ENCODE measurements around the gene IL22RA2. TPM values are rescaled to one million over a fixed set of nuclear protein-coding genes. Genes with fewer than 3 reads are reported as not detected.
"Not testable (repeated sequence)": the region's sequence is repeated elsewhere in the genome, so short reads cannot be mapped to it uniquely, and the experiment has no call there.

The IL22RA2 gene, protein sequence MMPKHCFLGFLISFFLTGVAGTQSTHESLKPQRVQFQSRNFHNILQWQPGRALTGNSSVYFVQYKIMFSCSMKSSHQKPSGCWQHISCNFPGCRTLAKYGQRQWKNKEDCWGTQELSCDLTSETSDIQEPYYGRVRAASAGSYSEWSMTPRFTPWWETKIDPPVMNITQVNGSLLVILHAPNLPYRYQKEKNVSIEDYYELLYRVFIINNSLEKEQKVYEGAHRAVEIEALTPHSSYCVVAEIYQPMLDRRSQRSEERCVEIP
- polyA plus RNA-seq (ENCODE audit: insufficient read length in 4 of 4) = not detected

GRCh38 chr6:137173501-137173900, at the start of gene IL22RA2:
Gene IL22RA2, minus strand, starts transcription at chr6:137173644. Its CDS starts 11,895 bp downstream, at chr6:137161749.
- DNase-seq (ENCODE audit: low read depth in 4 of 4, low spot score in 3 of 4) = no peak

GRCh38 chr6:137222381-137222780, 48.9 kb upstream of the IL22RA2 start:
- peak in 1 of 4 donors; percentile 16 for DNase-seq (ENCODE audit: low read depth in 4 of 4, low spot score in 3 of 4)

DNA sequence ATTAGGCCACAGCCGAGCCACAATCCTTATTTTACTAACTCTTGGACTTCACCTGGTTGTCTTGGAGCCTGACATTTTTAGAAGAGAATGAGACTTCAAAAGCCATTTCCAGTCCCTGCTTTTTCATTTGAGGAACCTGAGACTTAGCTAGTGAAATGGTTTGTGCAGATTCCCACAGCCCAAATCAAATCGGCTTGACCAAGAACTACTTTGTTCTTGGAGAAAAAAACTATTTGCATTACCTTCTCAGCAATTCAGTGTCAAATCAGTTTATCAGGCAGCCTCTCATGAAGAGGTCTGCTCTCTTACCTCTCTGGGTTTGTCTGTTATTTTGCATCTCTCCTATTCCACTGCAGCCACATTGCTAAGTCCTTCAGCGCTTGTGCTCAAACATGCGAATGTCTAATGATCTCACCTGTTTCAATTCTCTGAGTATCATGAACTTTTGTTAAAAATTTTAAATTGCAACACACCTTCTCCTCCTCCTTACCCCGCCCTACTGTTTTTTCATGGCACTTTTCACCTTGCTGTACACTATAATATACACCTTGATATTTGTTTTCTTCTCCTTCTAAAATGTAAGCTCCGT, 46.3 kb upstream of the IL22RA2 start:
- DNase-seq (ENCODE audit: low read depth in 4 of 4, low spot score in 3 of 4) = no peak

- peak; percentile 83 to 91 (median 88) for DNase-seq (ENCODE audit: low read depth in 4 of 4, low spot score in 3 of 4)
These were observed 45.6 kb upstream of the IL22RA2 start, which contains the start of gene IFNGR1 for GRCh38 chr6:137218917-137219663. Gene IFNGR1, minus strand, starts transcription at chr6:137219385. Its CDS starts 58 bp downstream, at chr6:137219327.

- DNase-seq (ENCODE audit: low read depth in 4 of 4, low spot score in 3 of 4) = peak in 2 of 4 donors; percentile 16 to 26
These were observed 45.1 kb upstream of the IL22RA2 start for GRCh38 chr6:137218473-137218916.

GRCh38 chr6:137217801-137218472, 44.5 kb upstream of the IL22RA2 start:
- no peak for DNase-seq (ENCODE audit: low read depth in 4 of 4, low spot score in 3 of 4)

GRCh38 chr6:137216875-137217553, 43.6 kb upstream of the IL22RA2 start:
- no peak for DNase-seq (ENCODE audit: low read depth in 4 of 4, low spot score in 3 of 4)

- no peak for DNase-seq (ENCODE audit: low read depth in 4 of 4, low spot score in 3 of 4)
These were observed 42.7 kb upstream of the IL22RA2 start for GRCh38 chr6:137216106-137216505.

- DNase-seq (ENCODE audit: low read depth in 4 of 4, low spot score in 3 of 4) = not testable (repeated sequence)
These were observed 42.2 kb upstream of the IL22RA2 start for GRCh38 chr6:137215630-137216029.

GRCh38 chr6:137214931-137215330, 41.5 kb upstream of the IL22RA2 start:
- DNase-seq (ENCODE audit: low read depth in 4 of 4, low spot score in 3 of 4) = no peak

DNA sequence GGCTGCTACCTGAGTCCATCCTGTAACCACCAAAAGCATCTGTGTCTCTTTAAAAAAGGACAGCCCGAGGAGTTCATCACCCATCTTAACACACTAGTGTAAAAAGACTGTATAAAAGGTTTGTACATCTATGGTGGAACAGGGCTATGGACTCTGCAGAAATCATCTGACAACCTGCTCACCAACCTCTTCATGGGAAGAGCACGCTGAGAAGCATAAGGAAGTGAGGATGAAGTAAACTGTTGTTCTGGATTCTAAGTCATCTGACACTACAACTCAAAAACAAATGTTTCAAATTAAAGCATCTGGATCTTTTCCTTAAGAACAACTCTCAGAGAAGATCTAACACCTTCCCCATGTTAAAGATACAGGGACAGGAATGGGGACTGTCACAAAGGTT, 40.4 kb upstream of the IL22RA2 start:
- DNase-seq (ENCODE audit: low read depth in 4 of 4, low spot score in 3 of 4) = no peak

- no peak for DNase-seq (ENCODE audit: low read depth in 4 of 4, low spot score in 3 of 4)
These were observed 39.9 kb upstream of the IL22RA2 start for GRCh38 chr6:137213331-137213740.

DNA sequence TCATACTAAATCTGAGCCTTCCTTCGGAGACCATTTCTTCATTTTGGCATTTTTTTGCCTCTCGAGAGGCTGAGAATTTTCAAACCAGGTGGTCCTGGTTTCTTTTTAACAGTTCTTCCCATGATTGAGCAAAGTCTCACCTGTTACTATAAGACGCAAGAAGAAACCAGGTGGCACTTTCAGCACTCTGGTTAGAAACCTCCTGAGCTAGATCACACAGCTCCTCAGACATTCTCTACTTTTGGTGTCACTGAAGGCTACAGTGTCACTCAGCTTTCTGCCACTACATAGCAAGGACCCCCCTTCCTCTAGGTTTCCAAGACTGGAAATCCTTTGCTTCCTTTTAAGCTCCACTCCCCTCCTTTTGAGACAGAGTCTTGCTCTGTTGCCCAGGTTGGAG, 38.5 kb upstream of the IL22RA2 start:
- DNase-seq (ENCODE audit: low read depth in 4 of 4, low spot score in 3 of 4) = no peak

DNA sequence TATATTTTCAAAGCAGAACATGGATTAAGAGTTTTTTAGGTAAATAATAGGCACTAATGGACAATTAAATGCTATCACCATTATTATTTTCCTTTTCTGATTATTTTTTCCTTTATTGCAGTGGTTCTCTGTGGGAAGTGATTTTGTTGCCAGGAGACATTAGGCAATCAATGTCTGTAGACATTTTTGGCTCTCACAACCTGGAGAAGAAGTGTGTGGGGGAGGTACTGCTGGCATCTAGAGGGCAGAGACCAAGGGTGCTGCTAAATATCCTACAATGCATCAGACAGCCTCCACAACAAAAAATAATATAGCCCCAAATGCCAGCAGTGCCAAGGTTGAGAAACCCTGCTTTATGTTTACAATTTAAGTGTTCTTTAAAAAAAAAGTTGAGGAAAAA, 37.5 kb upstream of the IL22RA2 start:
- no peak for DNase-seq (ENCODE audit: low read depth in 4 of 4, low spot score in 3 of 4)

GRCh38 chr6:137208279-137208678, 34.8 kb upstream of the IL22RA2 start:
- no peak for DNase-seq (ENCODE audit: low read depth in 4 of 4, low spot score in 3 of 4)

DNA sequence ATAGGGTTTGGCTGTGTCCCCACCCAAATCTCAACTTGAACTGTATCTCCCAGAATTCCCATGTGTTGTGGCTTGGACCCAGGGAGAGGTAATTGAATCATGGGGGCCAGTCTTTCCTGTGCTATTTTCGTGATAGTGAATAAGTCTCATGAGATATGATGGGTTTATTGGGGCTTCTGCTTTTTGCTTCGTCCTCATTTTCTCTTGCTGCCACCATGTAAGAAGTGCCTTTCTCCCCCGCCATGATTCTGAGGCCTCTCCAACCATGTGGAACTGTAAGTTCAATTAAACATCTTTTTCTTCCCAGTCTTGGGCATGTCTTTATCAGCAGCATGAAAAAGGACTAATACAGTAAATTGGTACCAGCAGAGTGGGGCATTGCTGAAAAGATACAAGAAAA, 34.0 kb upstream of the IL22RA2 start:
- DNase-seq (ENCODE audit: low read depth in 4 of 4, low spot score in 3 of 4) = not testable (repeated sequence)

DNA sequence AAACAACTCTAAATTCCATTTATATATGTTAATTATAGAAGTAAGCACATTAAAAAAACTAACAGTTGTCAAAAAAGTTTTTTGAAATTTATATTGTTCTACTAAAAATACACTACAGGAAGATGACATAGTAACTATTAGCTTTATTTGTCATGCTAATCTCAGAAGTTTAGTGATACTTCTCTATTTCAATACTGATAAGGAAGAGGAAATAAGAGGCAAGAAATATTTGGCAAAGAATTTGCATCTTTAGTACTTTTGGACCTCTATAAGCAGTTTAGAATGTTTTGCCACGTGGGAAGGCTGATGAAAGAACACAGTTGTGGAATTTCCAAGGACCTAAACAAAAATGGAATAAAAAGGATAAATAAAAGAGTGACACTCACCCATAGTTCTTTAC, 33.1 kb upstream of the IL22RA2 start:
- DNase-seq (ENCODE audit: low read depth in 4 of 4, low spot score in 3 of 4) = no peak

- DNase-seq (ENCODE audit: low read depth in 4 of 4, low spot score in 3 of 4) = no peak
These were observed 29.8 kb upstream of the IL22RA2 start for GRCh38 chr6:137203256-137203655.

GRCh38 chr6:137202078-137202477, 28.6 kb upstream of the IL22RA2 start:
- DNase-seq (ENCODE audit: low read depth in 4 of 4, low spot score in 3 of 4) = no peak

DNA sequence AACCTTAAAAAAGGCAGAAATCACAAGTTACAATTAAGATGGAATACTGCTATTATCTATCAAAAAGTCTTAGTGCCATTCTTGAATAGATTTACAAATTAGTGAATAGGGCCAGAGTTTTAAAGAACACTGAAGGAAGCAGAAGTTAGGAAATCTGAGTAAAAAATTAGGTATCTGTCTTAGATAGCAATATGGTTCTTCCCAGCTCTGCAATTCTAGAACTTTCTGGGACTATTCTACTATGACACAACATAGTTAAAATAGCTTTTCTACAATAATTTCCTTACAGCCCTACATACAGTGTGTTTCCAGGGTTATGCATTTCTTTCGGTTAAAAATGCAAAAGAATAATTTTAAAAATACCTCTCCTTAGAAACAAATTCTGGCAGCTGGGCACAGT, 27.6 kb upstream of the IL22RA2 start:
- no peak for DNase-seq (ENCODE audit: low read depth in 4 of 4, low spot score in 3 of 4)
